ENCODE data around the gene DNAJB8.

DNAJB8 gene

DNA sequence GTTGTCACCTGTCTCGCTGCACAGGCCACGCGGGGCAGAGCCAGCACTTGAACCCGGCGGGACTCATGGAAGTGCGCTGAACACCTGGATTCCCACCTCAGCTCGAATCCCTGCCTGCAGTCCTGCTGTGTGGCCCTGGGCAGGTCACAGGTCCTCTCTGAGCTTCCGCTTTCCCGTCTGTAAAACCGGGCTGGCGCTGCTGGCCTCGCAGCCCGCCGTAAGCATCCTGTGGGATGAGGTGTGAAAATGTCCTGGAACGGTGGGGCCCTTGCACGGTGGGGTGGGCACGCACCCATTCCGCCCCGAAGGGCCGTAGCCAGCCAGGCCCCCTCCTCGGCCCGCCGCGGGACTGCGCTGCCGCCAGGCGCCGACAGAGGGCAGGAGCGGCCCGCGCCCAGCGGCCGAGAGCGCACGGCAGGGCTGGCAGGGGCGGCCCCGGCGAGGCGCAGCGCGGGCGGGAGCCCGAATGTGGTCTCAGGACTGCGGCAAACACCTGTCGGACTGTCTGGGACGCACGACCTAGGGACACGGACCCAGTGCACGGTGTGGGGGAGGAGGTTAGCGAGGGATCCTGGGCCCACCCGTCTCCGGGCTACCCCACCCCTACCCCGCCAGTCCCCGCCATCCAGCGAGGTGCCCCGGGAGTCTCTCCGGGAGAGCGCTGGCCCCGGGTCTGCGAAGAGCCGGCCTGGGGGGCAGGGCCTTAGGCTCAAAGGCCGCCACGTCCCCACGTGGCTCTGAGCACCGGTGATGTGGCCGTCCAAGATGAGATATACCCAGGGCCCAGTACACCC lies 40.4 kb downstream of the DNAJB8 start:
- peak; percentile 13 to 41 (median 19) for DNase-seq (ENCODE audit: low read depth in 3 of 3)

DNA sequence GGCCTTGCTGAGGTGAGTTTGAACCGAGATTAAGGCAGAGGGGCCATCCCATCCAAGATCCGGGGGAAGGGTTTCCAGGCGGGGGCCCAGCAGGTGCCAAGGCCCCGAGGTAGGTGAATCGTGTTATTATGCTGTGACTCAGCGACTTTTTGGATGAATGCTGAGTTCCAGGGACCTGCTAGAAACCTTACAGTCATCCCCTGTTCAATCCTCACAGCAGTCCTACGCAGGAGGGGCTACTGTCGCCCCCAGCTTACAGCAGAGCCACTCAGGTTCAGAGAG lies 40.9 kb downstream of the DNAJB8 start:
- no peak for DNase-seq (ENCODE audit: low read depth in 3 of 3)

DNA sequence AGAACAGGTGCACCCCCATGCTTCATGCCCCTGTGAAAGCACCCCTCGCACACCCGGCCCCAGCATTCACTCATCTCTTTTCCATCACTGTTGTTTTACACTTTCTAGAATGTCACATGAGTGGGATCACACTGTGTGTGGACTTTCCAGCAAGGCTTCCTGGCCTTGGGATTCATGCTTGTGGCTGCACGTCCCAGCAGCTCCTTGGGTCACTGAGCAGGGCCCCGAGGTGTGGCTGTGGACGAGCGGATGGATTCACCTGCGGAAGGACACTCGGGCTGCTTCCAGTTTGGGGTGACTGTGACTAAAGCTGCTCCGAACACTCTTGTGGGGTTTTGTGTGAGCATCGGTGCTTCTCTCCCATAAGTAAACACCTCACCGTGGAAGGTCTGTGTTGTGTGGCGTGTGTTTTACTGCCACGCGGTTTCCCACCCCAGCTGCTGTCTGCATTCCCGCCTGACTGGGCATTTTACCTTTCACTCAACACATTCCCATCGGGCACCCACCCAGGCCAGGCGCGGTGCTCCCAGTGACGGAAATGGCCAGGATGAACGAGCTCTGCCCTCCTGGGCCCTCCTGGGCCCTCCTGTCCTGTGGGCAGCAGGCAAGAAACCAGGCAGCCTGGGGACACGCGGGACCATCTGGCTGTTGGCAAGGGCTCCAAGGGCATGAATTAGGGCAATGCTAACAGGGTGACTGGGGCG lies 41.4 kb downstream of the DNAJB8 start:
- DNase-seq (ENCODE audit: low read depth in 3 of 3) = no peak

DNA sequence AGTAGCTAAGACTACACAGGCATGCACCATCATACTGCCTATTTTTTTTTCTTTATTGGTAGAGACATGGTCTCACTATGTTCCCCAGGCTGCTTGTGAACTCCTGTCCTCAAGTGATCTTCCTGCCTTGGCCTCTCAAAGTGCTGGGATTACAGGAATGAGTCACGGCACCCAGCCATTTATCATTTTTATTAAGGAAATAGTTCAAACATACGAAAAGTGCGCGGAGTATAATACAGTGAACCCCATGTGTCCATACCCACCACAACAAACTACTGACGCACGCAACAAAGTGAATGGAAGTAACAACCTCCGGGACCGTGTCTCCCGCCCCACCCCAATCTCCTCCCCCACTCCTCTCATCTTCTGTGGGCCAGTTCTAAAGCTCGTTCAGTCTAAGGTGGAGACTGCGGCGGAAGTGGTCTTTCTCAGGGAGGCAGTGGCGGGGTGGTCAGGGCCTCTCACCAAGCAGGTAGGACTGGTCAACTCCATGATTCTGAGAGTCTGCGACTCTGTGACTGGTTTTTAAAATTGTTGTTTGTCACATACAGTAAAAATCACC lies 42.1 kb downstream of the DNAJB8 start:
- DNase-seq (ENCODE audit: low read depth in 3 of 3) = no peak

DNA sequence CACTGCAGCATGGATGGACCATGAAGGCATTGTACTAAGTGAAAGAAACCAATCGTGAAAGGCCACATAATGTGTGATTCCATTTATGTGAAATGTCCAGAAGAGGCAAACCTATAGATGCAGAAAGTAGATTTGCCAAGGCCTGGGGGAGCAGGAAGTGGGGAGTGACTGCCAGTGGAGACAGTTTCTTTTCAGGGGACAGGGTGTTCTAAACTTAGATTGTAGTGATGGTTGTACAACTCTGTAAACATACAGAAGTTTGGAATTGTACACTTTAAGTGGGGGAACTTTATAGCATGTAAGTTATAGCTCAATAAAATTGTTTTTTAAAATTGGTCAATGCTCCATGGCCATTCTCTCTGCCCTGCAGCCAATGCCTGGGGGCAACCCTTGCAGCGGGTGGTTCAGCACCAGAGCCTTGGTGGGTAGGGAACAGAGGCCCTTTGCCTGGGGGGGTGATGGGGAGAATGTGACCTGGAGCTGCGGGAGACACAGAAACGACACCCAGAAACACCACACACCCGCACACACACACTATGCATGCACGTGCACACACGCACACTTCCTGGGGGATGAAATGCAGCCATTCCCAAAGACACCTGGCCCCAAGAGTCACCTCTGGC lies 43.1 kb downstream of the DNAJB8 start:
- no peak for DNase-seq (ENCODE audit: low read depth in 3 of 3)

DNA sequence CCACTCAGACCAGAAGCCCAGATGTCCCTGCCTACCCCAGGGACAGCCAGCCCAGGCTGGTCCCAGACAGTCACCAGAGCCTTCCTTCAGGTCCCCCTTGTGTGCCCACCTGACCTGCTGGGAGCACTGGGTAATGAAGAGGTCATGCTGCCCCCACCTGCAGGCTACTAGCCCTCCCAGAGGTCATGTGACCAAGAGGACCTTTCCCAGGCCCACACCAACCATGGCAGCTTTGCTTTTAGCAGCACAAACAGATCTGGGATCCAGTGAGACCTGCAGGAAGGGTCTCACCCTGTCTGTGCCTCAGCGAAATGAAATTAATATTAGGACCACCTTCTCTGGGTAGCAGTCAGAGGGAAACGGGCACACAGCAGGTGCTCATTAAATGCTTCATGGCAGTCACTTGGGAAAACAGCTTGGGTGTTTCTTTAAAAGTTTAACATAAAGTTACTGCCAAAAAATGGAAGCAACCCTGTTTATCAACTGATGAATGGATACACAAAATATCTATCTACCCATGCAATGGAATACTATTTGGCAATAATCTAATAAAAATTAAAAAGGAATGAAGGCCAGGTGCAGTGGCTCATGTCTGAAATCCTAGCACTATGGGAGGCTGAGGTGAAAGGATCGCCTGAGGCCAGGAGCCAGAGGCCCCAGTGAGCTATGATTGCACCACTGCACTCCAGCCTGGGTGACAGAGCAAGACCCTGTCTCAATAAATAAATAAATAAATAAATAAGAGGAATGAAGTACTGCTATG lies 43.7 kb downstream of the DNAJB8 start:
- DNase-seq (ENCODE audit: low read depth in 3 of 3) = no peak

DNA sequence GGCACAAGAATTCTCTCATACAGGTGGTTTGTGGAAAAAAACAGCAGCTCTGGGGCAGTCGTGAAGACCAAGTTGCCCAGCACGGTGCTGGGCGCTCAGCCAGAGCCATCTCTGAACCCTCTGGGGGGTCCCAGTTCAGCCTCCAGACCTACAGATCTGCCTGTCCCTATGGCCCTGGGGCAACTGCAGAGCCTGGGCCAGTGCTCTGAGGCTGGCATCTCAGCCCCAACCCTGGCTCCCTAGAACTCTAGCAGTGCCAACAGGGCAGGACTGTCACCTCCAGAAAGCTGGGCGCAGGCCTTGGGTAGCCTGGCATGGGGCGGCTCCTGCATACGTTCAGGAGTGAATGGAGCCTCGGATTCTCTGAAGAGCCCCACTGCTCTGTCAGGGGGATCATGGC lies 44.7 kb downstream of the DNAJB8 start:
- no peak for DNase-seq (ENCODE audit: low read depth in 3 of 3)

DNA sequence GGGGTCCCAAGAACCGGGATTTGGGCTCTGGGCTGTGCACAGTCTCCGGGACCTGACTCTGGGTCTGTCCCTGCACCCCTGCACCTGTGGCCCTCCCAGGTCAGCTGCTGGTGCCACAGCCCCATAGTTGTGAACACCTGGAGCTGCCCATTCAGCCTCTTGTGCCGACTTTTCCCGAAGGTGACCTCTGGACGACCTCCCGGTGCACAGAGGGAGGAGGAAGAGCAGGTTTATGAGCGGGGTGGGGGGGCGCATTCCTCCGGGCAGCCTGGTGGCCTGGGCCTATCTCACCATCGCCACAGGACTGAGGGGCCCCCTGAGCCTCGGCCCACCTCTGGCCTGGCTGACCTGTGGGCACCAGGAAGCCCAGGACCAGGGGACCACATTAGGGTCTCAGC lies 45.3 kb downstream of the DNAJB8 start:
- no peak for DNase-seq (ENCODE audit: low read depth in 3 of 3)

DNA sequence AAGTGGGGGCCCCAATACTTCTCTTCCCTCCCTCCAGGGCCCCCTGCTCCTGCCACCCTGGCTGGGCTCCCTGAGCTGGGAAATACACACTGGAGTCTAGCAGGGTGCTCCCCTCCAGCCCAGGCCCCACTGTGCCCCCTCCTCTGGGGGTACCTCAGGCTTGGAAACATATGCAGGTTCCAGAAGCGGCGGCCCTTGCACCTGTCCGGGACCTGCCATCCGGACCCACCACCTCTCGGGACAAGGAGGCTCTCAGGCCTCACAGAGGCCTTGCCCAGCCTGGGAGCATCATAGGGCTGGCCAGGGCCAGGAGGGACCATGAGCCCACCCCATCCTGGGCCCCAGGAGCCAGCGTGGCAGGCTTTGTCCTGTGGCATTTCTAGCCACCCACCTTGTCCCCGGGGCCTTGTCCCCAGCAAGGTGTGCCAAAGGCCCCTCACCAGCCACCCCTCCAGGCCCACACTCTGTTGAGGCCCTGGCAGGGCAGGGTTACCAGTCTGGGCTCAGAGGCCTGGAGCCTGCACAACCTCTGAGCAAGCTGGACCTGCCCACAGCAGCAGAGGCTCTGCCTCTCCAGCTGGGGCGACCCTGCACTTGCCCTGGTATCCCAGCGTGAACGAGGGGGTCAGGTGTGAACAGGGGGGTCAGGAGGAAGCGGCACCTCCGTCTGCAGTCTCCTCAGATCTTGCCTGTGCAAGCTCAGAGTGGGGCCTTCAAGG lies 45.8 kb downstream of the DNAJB8 start:
- no peak for DNase-seq (ENCODE audit: low read depth in 3 of 3)

DNA sequence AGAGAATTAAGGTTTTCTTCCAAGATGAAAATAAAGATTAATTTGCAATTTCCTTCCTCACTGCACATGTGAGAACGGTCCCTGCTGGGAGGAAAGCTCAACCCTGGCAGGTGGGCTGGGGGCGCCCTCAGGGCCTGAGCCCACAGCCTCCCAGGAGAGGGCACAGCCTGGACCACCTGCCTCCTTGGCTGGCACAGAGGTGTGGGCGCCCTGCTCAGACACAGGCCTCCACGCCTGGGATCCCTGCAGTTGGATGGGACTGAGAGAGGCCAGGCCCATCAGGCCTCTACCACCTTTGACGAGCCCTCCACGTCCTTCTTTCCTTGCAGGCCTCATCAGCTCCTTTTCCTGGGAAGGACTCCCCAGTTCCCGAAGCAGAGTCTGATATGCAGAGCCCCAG lies 46.4 kb downstream of the DNAJB8 start:
- no peak for DNase-seq (ENCODE audit: low read depth in 3 of 3)

DNA sequence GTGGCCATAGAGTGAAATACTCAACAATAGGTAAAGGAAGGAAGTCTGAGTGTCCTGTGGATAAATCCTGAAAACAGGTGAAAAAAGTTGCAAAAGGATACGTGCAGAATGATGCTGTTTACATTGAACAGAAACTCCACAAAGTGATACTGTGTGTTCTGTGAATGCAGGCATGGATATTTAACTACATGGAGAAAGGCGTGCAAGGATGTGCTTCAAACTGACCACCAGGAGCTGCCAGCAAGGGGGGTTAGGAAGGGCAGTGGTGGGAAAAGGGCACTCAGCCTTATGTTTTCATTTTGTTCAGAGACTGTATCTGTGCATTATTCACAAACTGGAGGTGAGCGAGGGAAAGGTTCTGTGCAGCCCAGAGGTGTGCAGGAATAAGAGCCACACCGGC lies 47.4 kb downstream of the DNAJB8 start:
- no peak for DNase-seq (ENCODE audit: low read depth in 3 of 3)

DNA sequence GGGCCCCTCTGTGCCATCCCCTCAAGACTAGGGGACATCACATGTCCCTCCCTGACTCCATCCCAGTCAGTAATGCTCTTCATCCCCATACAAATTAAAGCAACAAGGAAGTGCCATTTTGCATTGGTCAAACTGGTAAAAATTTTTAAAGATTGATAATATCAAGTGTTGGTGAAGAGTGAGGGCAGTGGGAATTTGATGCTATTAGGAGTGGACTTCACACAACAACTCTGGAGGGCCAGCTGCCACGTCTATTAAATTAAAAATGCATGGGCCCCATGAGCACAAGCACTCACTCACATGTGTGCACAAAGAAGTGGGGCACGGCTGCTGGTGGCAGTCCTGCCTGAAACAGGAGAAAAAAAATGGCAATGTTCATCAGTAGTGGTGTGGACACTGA lies 47.8 kb downstream of the DNAJB8 start:
- DNase-seq (ENCODE audit: low read depth in 3 of 3) = no peak

DNA sequence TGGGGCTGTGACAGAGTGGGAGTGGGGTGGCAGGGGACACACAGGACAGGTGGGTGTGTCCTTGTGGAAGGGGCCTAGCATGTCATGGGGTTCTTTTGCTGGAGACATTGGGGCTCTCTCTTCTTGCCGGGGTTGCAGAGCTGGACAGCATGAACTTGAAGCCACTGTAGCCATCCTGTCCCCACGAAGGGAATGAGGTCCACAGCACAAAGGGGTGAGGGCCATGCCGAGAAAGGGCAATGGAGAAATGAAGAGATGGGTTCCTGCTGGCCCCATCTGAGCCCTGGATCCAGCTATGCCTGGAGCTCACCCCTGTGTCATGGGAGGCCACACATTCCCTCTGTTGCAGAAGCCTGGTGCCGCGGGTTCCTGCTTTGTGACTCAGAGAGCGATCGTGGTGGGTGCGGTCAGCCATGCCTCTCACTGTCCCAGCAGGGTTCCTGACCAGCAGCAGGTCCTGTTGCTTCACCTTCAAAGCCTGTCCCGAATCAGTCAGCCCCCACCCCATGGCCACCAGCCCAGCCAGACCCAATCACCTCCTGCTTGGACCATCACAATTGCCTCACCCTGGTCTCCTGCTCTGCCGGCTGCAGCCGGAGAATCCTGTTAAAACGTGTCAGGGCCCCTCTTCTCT lies 50.0 kb downstream of the DNAJB8 start:
- DNase-seq (ENCODE audit: low read depth in 3 of 3) = no peak

DNA sequence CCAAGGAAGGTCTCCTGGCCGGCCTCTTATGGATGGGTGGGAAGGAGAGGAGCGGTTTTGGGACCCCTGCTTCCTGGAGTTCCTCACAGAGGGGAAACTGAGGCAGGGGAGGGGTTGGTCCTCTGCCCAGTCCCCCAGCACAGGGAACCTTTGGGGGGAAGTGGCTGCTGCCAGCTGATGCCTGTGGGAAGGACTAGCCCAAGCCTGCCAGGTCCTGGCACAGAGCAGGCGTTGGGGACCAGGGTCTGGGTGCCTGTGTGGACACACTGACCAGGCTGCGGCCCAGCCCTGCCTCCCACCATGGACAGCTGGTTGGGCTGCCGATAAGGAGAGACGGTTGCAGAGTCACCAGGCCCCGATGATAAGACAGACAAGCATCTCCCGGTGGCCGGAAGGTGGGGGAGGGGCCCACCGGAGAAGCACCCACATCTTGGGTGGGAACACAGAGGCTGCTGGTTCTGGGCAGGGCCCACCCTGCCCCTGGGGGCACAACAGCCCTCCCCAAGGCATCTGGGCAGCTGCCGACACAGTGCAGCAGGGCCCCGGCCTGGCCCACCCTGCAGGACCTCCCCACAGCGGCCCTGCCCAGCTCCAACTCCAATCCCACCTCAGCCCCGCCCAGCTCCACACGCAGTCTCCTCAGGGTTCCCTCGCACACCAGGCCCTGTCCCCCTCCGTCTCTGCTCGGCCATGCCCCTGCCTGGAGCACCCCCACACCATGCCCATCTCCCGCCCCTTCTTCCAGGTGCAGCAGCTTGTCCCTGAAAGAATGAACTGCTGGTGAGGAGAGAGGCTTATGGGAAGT lies 50.7 kb downstream of the DNAJB8 start:
- DNase-seq (ENCODE audit: low read depth in 3 of 3) = no peak

DNA sequence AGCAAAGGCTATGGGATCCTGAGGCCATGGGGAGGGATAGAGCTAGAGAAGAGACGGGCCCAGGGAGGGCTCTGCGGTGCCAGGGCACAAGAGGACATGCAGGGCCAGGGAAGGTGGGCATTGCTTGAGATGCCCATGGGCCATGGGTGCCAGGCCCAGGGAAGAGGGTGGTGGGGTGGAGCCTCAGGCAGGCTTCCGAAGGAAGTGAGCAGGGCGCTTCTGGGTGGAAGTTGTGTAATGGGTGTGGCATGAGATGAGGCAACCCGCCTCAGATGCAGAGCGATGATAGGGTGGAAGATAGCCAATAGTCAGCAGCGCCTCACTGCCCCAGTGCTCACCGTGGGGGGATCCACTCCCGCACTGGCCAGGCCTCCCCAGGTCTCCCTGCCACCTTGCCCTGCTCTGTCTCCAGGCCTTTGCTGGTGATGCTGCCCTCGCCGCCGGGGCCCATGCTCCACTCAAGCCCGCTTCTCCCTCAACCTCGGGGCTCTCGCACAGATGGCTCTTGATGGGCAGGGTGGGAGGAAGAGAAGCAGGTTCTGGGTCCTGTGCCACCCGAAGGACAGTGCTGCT lies 51.4 kb downstream of the DNAJB8 start:
- DNase-seq (ENCODE audit: low read depth in 3 of 3) = no peak

DNA sequence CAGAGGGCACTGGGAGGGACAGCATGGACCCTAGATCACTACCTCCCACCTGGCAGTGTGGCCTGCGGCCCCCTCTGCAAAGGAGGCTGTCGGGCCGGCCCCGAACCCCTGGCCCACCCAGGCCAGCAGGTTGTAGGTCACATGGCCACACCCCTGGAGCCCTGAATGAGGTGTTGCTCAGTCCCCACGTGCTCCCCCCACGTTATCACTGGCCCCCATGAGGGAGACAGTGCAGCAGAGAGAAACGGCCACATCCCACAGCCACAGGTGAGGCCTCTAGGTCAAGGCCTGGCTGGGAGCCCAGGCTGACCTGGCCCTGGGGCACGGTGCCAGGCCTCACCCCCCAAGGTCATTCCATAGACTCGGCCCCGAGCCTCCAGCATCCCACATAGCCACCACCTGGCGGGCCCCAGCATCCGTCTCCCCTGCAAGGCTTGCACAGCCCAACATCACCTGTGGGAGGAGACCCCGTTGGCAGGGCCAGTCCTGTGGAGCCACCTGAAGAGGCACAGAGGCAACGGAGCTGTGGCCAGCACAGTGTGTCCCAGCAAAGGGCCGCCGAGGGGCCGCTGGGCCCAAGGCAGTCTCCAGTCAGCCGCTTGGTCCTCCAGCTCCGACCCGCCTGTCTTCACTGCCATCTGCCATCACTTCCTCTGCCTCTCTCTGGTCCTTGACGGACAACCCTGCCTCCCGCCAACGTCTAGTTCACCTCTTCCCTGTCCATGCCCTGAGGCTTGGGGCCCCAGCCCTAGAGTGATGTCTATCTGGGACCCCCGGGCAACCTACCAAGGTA lies 53.1 kb downstream of the DNAJB8 start:
- no peak for DNase-seq (ENCODE audit: low read depth in 3 of 3)

DNA sequence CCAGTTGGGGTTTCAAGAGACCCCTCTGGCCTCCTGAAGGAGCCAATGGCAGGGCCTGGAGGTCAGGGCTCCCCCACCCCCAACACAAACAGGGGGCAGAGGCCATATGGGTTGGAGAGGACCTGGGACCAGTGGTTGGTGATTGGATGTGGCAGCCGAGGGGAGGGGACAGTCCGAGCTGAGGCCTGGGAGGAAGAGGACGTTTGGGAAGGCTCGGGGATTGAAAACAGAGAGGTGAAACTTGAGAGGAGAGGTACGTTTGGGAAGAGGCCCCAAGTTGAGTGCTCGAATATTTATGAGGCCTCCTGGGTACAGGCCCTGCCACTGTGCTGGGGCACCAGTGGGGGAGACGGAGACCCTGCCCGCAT lies 53.7 kb downstream of the DNAJB8 start:
- no peak for DNase-seq (ENCODE audit: low read depth in 3 of 3)

All from stimulated activated CD4-positive, alpha-beta T cell treated with anti-CD3 and anti-CD28 coated beads, TNF-alpha, amount 100 ng/mL, for 48 hours (primary cell).